ENCODE results near the gene MEIKIN. TPM values are rescaled to one million over a fixed set of nuclear protein-coding genes. Genes with fewer than 3 reads are reported as not detected.

MEIKIN gene
- total RNA-seq, 1 donor from 2014 or later = not detected

DNA sequence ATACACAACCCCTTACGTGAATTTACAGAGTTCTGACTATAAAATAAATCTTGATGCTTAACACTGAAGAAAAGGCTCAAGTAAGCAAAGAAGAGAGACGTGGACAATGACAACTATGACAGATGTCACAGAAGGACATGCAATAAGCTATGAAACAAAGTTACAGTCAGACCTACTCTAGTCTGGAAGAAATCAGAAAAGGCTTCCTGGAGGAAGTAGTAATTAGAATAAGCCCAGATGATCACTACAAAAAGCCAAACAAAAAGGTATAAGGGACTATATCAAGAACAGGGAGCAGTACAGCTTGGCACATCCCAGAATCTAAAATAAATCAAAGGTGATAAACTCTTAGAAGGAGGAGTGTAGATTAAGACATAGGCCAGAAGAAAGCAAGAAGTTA, 154.9 kb downstream of the MEIKIN start:
- H3K27me3 Mint-ChIP-seq (ENCODE audit: low read depth) = no peaks in the 10 kb centered on the region
- no peak overlapping the region for H3K27ac Mint-ChIP-seq
- no peak overlapping the region for H3K4me3 Mint-ChIP-seq

DNA sequence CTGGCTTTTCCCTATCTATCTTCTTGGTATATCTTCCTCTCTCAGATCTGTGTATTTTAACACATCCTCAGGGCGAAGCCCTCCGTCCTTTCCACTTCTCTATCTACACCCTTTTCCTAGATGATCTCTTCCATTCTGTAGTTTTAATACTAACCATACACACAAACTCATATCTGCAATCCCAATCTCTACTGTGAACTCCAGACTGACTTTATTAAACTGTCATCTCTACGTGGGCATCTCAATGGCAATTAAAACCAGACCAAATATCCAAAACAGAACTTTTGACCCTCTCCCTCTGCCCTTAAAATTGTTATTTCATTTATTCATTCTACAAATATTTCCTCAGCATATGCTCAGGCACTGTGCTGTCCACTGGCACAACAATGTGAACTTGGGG, 155.7 kb downstream of the MEIKIN start:
- Mint-ChIP-seq H3K27ac (no peak overlapping the region), H3K4me3 (no peak overlapping the region), H3K36me3 (peaks cover 3% of the 10 kb centered on the region), H3K9me3 (peaks cover 8% of the 10 kb centered on the region), H3K27me3 (ENCODE audit: low read depth) (no peaks in the 10 kb centered on the region), H3K4me1 (peaks cover 18% of the 10 kb centered on the region)
- TF ChIP-seq, protein P1, sequence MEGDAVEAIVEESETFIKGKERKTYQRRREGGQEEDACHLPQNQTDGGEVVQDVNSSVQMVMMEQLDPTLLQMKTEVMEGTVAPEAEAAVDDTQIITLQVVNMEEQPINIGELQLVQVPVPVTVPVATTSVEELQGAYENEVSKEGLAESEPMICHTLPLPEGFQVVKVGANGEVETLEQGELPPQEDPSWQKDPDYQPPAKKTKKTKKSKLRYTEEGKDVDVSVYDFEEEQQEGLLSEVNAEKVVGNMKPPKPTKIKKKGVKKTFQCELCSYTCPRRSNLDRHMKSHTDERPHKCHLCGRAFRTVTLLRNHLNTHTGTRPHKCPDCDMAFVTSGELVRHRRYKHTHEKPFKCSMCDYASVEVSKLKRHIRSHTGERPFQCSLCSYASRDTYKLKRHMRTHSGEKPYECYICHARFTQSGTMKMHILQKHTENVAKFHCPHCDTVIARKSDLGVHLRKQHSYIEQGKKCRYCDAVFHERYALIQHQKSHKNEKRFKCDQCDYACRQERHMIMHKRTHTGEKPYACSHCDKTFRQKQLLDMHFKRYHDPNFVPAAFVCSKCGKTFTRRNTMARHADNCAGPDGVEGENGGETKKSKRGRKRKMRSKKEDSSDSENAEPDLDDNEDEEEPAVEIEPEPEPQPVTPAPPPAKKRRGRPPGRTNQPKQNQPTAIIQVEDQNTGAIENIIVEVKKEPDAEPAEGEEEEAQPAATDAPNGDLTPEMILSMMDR (IDR thresholded peaks at IDR 0.05; ENCODE audit: unreplicated experiment) = no peak
- no peak for DNase-seq (ENCODE audit: low spot score in 2 of 2, unreplicated experiment in 2 of 2)

More for the DNA sequence above, 154.9 kb downstream of the MEIKIN start:
- TF ChIP-seq, protein P1 (IDR thresholded peaks at IDR 0.05; ENCODE audit: unreplicated experiment) = no peak
- peaks cover 26% of the 10 kb centered on the region for H3K4me1 Mint-ChIP-seq
- DNase-seq (ENCODE audit: low spot score in 2 of 2, unreplicated experiment in 2 of 2) = no peak
- H3K9me3 Mint-ChIP-seq = peaks cover 8% of the 10 kb centered on the region
- H3K36me3 Mint-ChIP-seq = peaks cover 3% of the 10 kb centered on the region

DNA sequence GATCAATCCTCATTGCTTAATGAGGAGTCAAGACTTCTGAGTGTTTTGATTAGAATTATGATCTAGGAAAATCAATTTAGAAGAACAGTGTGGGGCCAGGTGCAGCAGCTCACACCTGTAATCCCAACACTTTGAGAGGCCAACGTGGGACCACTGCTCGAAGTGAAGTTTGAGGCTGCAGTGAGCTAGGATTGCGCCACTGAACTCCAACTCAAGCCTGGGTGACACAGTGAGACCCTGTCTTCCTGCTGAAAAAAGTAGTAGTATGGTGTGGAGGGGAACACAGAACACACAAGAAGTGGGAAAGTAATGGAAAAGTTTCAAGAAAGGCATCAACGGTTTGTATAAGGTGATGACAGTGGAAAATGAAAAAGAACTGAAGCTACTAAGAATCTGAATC, 157.7 kb downstream of the MEIKIN start:
- TF ChIP-seq, protein P1 (IDR thresholded peaks at IDR 0.05; ENCODE audit: unreplicated experiment) = no peak
- Mint-ChIP-seq H3K27ac (no peak overlapping the region), H3K27me3 (ENCODE audit: low read depth) (no peaks in the 10 kb centered on the region), H3K4me1 (peaks cover 10% of the 10 kb centered on the region), H3K9me3 (peaks cover 8% of the 10 kb centered on the region), H3K4me3 (no peak overlapping the region), H3K36me3 (peaks cover 7% of the 10 kb centered on the region)
- DNase-seq (ENCODE audit: low spot score in 2 of 2, unreplicated experiment in 2 of 2) = no peak

DNA sequence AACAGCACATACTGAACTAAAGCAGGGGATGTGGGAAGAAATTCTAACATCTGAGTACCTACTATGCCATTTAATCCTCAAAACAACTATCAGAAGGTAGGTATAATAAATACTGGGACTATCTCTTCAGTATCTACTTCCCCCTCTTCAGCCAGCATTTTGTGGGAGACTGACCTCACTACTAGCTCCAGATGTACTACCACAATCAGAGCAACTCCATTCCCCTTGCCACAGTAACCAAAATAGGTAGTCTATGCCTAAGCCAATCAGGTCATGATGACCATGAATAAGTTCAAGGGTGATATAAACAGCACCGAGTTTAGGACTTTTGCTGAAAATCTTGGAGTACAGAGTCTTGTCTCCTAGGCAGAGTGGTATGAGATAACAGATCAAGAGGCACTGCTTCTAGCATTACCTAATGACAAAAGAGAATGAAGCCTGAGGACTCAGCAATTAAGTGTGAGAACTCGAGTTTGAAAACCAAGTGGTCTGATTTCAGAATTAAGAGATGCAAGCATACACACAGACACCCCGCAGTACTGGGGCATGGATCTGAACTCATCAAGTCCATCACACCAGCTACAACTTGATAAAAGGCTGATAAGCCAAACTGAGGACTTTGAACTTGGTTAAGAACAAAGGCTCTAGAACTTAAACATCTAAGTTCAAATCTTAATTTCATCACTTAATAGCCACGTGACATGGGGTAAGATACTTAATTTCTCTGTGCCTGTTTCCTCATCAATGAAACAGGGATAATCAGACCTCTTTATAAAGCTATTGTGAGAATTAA, 158.4 kb downstream of the MEIKIN start:
- Mint-ChIP-seq H3K4me3 (no peak overlapping the region), H3K4me1 (peaks cover 10% of the 10 kb centered on the region), H3K9me3 (peaks cover 11% of the 10 kb centered on the region), H3K36me3 (peaks cover 13% of the 10 kb centered on the region), H3K27ac (no peak overlapping the region), H3K27me3 (ENCODE audit: low read depth) (no peaks in the 10 kb centered on the region)
- DNase-seq (ENCODE audit: low spot score in 2 of 2, unreplicated experiment in 2 of 2) = no peak
- TF ChIP-seq, protein P1 (IDR thresholded peaks at IDR 0.05; ENCODE audit: unreplicated experiment) = no peak

DNA sequence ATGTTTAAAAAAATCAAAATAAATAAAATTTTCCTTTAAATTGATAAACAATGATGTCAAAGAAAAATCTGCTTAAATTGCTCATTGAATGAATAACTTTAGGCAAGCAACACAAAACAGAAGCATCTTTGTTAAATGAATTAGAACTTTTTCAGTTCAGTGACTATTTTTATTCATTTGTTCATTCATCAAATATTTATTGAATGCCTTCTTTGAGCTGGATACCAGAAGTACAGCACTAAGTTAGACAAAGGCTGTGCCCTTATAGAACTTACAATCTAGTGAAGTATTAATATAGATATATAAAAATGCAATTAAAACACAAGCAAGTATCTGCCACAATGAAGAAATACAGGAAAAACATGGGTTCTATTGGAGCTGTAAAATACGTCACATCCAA, 159.4 kb downstream of the MEIKIN start:
- Mint-ChIP-seq H3K27ac (no peak overlapping the region), H3K36me3 (peaks cover 20% of the 10 kb centered on the region), H3K4me1 (peaks cover 5% of the 10 kb centered on the region), H3K4me3 (no peak overlapping the region), H3K27me3 (ENCODE audit: low read depth) (no peaks in the 10 kb centered on the region), H3K9me3 (peaks cover 16% of the 10 kb centered on the region)
- DNase-seq (ENCODE audit: low spot score in 2 of 2, unreplicated experiment in 2 of 2) = no peak
- TF ChIP-seq, protein P1 (IDR thresholded peaks at IDR 0.05; ENCODE audit: unreplicated experiment) = no peak

Measured in mesothelial cell of epicardium (in vitro differentiated cells).